ENCODE measurements around the gene PRORP. TPM values are rescaled to one million over a fixed set of nuclear protein-coding genes. Genes with fewer than 3 reads are reported as not detected.

PRORP gene
- total and polyA plus RNA-seq, 2 of the 13 experiments (the other 11 are each of a cell fraction or from before 2014, with no cell fraction given) = 48.9 to 88.7 TPM

DNA sequence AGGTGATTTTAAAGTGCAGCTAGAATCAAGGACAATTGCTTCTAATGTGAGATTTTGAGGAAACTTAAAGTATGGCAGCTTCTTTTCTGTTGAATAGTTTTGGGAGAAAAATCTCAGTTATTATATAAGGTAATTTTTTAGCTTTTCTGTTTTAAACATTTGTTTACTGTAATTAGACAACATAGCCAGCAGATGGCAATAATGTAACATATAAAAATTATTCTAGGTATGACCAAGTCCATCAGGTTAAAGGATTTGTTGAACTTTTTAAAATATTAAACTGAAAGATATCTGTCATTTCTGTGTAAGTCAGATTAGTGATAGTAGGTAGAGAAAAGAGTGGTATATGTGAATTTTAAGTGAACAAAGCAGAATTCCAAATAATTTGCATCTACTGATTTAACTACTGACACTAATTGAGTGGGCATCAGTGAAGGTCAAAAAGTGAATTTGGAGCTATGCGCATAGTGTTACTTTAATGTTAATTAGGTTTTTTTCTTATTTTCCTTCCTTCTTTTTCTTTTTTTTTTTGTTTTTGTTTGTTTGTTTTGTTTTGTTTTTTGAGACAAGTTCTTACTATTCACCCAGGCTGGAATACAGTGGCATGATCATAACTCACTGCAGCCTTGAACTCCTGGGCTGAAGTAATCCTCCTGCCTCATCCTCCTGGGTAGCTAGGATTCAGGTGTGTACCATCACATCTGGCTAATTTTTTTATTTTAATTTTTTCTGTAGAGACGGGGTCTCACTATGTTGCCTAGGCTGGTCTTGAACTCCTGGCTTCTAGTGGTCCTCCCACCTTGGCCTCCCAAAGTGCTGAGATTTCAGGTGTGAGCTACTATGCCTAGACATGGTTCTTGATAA is 18.6 kb downstream of the PRORP start (continued):
- TF ChIP-seq, protein P1, sequence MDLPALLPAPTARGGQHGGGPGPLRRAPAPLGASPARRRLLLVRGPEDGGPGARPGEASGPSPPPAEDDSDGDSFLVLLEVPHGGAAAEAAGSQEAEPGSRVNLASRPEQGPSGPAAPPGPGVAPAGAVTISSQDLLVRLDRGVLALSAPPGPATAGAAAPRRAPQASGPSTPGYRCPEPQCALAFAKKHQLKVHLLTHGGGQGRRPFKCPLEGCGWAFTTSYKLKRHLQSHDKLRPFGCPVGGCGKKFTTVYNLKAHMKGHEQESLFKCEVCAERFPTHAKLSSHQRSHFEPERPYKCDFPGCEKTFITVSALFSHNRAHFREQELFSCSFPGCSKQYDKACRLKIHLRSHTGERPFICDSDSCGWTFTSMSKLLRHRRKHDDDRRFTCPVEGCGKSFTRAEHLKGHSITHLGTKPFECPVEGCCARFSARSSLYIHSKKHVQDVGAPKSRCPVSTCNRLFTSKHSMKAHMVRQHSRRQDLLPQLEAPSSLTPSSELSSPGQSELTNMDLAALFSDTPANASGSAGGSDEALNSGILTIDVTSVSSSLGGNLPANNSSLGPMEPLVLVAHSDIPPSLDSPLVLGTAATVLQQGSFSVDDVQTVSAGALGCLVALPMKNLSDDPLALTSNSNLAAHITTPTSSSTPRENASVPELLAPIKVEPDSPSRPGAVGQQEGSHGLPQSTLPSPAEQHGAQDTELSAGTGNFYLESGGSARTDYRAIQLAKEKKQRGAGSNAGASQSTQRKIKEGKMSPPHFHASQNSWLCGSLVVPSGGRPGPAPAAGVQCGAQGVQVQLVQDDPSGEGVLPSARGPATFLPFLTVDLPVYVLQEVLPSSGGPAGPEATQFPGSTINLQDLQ (CRISPR knock-in tag; IDR thresholded peaks at IDR 0.05) = no peak
- no peak for TF ChIP-seq SMAD1 (CRISPR knock-in tag; IDR thresholded peaks at IDR 0.05; ENCODE audit: borderline replicate concordance, low read depth)
- no peak for TF ChIP-seq ZNF552 (CRISPR knock-in tag; IDR thresholded peaks at IDR 0.05; ENCODE audit: borderline replicate concordance)
- TF ChIP-seq TOE1 (CRISPR knock-in tag; IDR thresholded peaks at IDR 0.05) = peak; percentile 54; the same call in 1 of the 2 replicates
- TF ChIP-seq, protein P2, sequence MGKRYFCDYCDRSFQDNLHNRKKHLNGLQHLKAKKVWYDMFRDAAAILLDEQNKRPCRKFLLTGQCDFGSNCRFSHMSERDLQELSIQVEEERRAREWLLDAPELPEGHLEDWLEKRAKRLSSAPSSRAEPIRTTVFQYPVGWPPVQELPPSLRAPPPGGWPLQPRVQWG (CRISPR knock-in tag; IDR thresholded peaks at IDR 0.05; ENCODE audit: borderline replicate concordance, low read depth) = no peak
- TF ChIP-seq, protein P3, sequence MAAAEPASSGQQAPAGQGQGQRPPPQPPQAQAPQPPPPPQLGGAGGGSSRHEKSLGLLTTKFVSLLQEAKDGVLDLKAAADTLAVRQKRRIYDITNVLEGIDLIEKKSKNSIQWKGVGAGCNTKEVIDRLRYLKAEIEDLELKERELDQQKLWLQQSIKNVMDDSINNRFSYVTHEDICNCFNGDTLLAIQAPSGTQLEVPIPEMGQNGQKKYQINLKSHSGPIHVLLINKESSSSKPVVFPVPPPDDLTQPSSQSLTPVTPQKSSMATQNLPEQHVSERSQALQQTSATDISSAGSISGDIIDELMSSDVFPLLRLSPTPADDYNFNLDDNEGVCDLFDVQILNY (CRISPR knock-in tag; conservative IDR thresholded peaks at IDR 0.05) = no peak
- TF ChIP-seq PRMT3 (CRISPR knock-in tag; IDR thresholded peaks at IDR 0.05; ENCODE audit: borderline replicate concordance, low read depth) = no peak
- peak; percentile 91 for TF ChIP-seq MIXL1 (CRISPR knock-in tag; IDR thresholded peaks at IDR 0.05)
- no peak for TF ChIP-seq FOXC1 (CRISPR knock-in tag; IDR thresholded peaks at IDR 0.05; ENCODE audit: borderline replicate concordance)
- no peak for TF ChIP-seq KLF11 (CRISPR knock-in tag; IDR thresholded peaks at IDR 0.05)
- TF ChIP-seq ZNF777 (CRISPR knock-in tag; IDR thresholded peaks at IDR 0.05) = no peak
- peak; percentile 94 for TF ChIP-seq STAG1 (CRISPR knock-in tag; IDR thresholded peaks at IDR 0.05)
- TF ChIP-seq TBL1XR1 (IDR thresholded peaks at IDR 0.05; ENCODE audit: borderline replicate concordance, low read length, partially characterized antibody) = no peak
- no peak for TF ChIP-seq ZNF496 (CRISPR knock-in tag; IDR thresholded peaks at IDR 0.05; ENCODE audit: insufficient replicate concordance)
- TF ChIP-seq HNRNPH1 (optimal IDR thresholded peaks at IDR 0.05; ENCODE audit: low read depth, low read length) = no peak
- TF ChIP-seq ZNF20 (CRISPR knock-in tag; IDR thresholded peaks at IDR 0.05) = no peak
- TF ChIP-seq, protein P4, sequence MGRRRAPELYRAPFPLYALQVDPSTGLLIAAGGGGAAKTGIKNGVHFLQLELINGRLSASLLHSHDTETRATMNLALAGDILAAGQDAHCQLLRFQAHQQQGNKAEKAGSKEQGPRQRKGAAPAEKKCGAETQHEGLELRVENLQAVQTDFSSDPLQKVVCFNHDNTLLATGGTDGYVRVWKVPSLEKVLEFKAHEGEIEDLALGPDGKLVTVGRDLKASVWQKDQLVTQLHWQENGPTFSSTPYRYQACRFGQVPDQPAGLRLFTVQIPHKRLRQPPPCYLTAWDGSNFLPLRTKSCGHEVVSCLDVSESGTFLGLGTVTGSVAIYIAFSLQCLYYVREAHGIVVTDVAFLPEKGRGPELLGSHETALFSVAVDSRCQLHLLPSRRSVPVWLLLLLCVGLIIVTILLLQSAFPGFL (CRISPR knock-in tag; IDR thresholded peaks at IDR 0.05) = no peak
- TF ChIP-seq, protein P5, sequence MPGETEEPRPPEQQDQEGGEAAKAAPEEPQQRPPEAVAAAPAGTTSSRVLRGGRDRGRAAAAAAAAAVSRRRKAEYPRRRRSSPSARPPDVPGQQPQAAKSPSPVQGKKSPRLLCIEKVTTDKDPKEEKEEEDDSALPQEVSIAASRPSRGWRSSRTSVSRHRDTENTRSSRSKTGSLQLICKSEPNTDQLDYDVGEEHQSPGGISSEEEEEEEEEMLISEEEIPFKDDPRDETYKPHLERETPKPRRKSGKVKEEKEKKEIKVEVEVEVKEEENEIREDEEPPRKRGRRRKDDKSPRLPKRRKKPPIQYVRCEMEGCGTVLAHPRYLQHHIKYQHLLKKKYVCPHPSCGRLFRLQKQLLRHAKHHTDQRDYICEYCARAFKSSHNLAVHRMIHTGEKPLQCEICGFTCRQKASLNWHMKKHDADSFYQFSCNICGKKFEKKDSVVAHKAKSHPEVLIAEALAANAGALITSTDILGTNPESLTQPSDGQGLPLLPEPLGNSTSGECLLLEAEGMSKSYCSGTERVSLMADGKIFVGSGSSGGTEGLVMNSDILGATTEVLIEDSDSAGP (CRISPR knock-in tag; IDR thresholded peaks at IDR 0.05; ENCODE audit: borderline replicate concordance) = no peak
- no peak for TF ChIP-seq CHD4 (IDR thresholded peaks at IDR 0.05; ENCODE audit: borderline replicate concordance, low read length)
- TF ChIP-seq, protein P6, sequence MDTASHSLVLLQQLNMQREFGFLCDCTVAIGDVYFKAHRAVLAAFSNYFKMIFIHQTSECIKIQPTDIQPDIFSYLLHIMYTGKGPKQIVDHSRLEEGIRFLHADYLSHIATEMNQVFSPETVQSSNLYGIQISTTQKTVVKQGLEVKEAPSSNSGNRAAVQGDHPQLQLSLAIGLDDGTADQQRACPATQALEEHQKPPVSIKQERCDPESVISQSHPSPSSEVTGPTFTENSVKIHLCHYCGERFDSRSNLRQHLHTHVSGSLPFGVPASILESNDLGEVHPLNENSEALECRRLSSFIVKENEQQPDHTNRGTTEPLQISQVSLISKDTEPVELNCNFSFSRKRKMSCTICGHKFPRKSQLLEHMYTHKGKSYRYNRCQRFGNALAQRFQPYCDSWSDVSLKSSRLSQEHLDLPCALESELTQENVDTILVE (CRISPR knock-in tag; IDR thresholded peaks at IDR 0.05) = peak; percentile 37; the same call in 1 of the 2 replicates
- TF ChIP-seq ZNF143 (CRISPR knock-in tag; IDR thresholded peaks at IDR 0.05) = no peak
- no peak for TF ChIP-seq GATAD1 (CRISPR knock-in tag; IDR thresholded peaks at IDR 0.05)

All from HepG2 (cell line).